Measurements from ENCODE around the gene MASP1. TPM values are rescaled to one million over a fixed set of nuclear protein-coding genes. Genes with fewer than 3 reads are reported as not detected.
A peak's percentile ranks its signal among the peaks of the same experiment; 100 is the strongest.

The MASP1 gene
- total and polyA plus RNA-seq, 2 of the 4 experiments (the other 2 are of a cell fraction), result 13.1 to 16.2 TPM

DNA sequence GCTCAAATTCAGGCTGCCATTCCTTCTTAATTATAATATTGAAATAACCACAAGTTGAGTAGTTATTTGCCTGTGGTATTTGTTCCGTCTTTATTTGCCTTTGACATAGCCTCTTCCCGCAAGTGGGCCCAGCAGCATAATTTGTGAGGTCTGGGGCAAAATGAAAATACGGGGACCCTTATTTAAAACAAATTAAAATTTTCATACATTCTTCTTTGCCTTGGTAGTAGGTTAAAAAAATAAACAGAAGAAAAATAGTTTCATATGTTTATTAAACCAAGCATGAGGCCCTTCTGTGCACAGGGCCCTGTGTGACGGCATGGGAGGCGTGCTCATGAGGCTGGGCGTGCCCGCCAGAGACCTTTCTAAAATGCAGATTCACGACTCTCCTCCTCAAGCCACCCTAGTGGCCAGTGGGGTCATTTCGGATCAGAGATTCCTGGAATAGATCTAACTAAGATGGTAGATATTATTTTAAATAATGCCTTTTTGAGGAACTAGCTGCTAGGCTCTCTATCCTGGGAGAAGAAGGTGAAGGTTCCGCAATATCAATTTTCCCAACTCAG is 35.4 kb downstream of the MASP1 start:
- CTCF ChIA-PET, result no interaction called here
- no TSS peak for BruUV-seq (replicated peaks)

More for the DNA sequence above, 35.4 kb downstream of the MASP1 start:
- no peak overlapping the region for H2BK5ac ChIP-seq (ENCODE audit: low read depth, low read length, poor library complexity, severe bottlenecking)
- H4K20me1 ChIP-seq (ENCODE audit: insufficient read depth, low read length), result no peaks in the 10 kb centered on the region
- ATAC-seq (ENCODE audit: low read depth) (no peak), DNase-seq (no peak)
- H2BK120ac ChIP-seq (ENCODE audit: low read depth, low read length), result 0 out of 2 replicates have a peak overlapping the region, but pooled peaks have one; percentile 8
- POLR2A ChIA-PET (ENCODE audit: unreplicated experiment), result no interaction called here
- no peak overlapping the region for H3K4me2 ChIP-seq (ENCODE audit: low read depth, low read length)
- peak overlapping the region; percentile 32; the same call in 1 of the 2 replicates for H3K18ac ChIP-seq (ENCODE audit: low read depth, low read length)
- no peak overlapping the region for H3K27ac ChIP-seq (ENCODE audit: insufficient read depth, low read length)
- dilution Hi-C loops (cut with HindIII; ENCODE audit: low sequenced_read_pairs, unreplicated experiment), result no loop called here
- H4K8ac ChIP-seq (ENCODE audit: low read depth in 2 of 2, low read length in 2 of 2), result no peak overlapping the region
- H3K56ac ChIP-seq (ENCODE audit: extremely low read depth, insufficient read depth, low read length), result no peak overlapping the region
- H2BK20ac ChIP-seq (ENCODE audit: low read depth, low read length), result no peak overlapping the region
- no peaks in the 10 kb centered on the region for H3K27me3 ChIP-seq (ENCODE audit: control insufficient read depth, insufficient read depth, low read length)
- H4K91ac ChIP-seq (ENCODE audit: insufficient read depth, low read depth, low read length), result no peak overlapping the region
- no peak overlapping the region for H2AK5ac ChIP-seq (ENCODE audit: low read depth, low read length)
- H2AFZ ChIP-seq (replicated peaks; ENCODE audit: low read length, poor library complexity), result no peak overlapping the region
- no peak overlapping the region for H2BK15ac ChIP-seq (ENCODE audit: low read depth, low read length)
- no peak overlapping the region for H3K4me3 ChIP-seq (ENCODE audit: insufficient read depth, low read depth, low read length)
- intact Hi-C loops (cut with micrococcal nuclease), result no loop called here
- no peak overlapping the region for H3K23ac ChIP-seq (ENCODE audit: low read depth, low read length)
- no peaks in the 10 kb centered on the region for H3K79me1 ChIP-seq (ENCODE audit: low read depth in 1 of 2, low read length in 2 of 2)
- peaks cover 2% of the 10 kb centered on the region; the same call in 1 of the 2 replicates for H3K4me1 ChIP-seq (ENCODE audit: control insufficient read depth, insufficient read depth, low read length)
- WGBS, 2 experiments (ENCODE audit: extremely low coverage in 2 of 2, insufficient read length in 1 of 2), result no CpG with 5 or more reads among the region's 10 CpGs
- H2AK9ac ChIP-seq (replicated peaks; ENCODE audit: low read depth, low read length, poor library complexity), result no peak overlapping the region
- H4K5ac ChIP-seq (ENCODE audit: low read depth, low read length), result no peak overlapping the region
- peaks cover 2% of the 10 kb centered on the region; the same call in 1 of the 2 replicates for H3K9me3 ChIP-seq (ENCODE audit: control insufficient read depth, insufficient read depth, low read length)
- H3K9me1 ChIP-seq (ENCODE audit: insufficient read depth, low read length), result no peaks in the 10 kb centered on the region
- H3K14ac ChIP-seq (replicated peaks; ENCODE audit: low read depth, low read length), result no peak overlapping the region
- H3K36me3 ChIP-seq (ENCODE audit: control insufficient read depth, insufficient read depth, low read length), result peaks cover 22% of the 10 kb centered on the region
- TF ChIP-seq, protein P1, sequence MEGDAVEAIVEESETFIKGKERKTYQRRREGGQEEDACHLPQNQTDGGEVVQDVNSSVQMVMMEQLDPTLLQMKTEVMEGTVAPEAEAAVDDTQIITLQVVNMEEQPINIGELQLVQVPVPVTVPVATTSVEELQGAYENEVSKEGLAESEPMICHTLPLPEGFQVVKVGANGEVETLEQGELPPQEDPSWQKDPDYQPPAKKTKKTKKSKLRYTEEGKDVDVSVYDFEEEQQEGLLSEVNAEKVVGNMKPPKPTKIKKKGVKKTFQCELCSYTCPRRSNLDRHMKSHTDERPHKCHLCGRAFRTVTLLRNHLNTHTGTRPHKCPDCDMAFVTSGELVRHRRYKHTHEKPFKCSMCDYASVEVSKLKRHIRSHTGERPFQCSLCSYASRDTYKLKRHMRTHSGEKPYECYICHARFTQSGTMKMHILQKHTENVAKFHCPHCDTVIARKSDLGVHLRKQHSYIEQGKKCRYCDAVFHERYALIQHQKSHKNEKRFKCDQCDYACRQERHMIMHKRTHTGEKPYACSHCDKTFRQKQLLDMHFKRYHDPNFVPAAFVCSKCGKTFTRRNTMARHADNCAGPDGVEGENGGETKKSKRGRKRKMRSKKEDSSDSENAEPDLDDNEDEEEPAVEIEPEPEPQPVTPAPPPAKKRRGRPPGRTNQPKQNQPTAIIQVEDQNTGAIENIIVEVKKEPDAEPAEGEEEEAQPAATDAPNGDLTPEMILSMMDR (conservative IDR thresholded peaks at IDR 0.05; ENCODE audit: low read depth, low read length), result no peak
- TF ChIP-seq BHLHE40 (IDR thresholded peaks at IDR 0.05; ENCODE audit: low read depth, low read length), result no peak
- no peak for TF ChIP-seq MAFK (IDR thresholded peaks at IDR 0.05; ENCODE audit: low read depth, low read length)
- no peak for TF ChIP-seq MAZ (IDR thresholded peaks at IDR 0.05; ENCODE audit: borderline replicate concordance, low read depth, low read length)
- no peak for TF ChIP-seq RCOR1 (IDR thresholded peaks at IDR 0.05; ENCODE audit: insufficient replicate concordance, low read length)
- TF ChIP-seq MXI1 (IDR thresholded peaks at IDR 0.05; ENCODE audit: borderline replicate concordance, low read depth, low read length), result no peak
- TF ChIP-seq FOS (IDR thresholded peaks at IDR 0.05; ENCODE audit: low read depth, low read length), result no peak
- no peak for TF ChIP-seq RAD21 (IDR thresholded peaks at IDR 0.05; ENCODE audit: low read length)
- no peak for TF ChIP-seq POLR2A (IDR thresholded peaks at IDR 0.05; ENCODE audit: low read depth, low read length)
- TF ChIP-seq RFX5 (IDR thresholded peaks at IDR 0.05; ENCODE audit: low read depth, low read length), result no peak
- no peak for TF ChIP-seq CHD1 (IDR thresholded peaks at IDR 0.05; ENCODE audit: low read depth, low read length)
- TF ChIP-seq, protein P2, sequence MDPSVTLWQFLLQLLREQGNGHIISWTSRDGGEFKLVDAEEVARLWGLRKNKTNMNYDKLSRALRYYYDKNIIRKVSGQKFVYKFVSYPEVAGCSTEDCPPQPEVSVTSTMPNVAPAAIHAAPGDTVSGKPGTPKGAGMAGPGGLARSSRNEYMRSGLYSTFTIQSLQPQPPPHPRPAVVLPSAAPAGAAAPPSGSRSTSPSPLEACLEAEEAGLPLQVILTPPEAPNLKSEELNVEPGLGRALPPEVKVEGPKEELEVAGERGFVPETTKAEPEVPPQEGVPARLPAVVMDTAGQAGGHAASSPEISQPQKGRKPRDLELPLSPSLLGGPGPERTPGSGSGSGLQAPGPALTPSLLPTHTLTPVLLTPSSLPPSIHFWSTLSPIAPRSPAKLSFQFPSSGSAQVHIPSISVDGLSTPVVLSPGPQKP (IDR thresholded peaks at IDR 0.05; ENCODE audit: borderline replicate concordance, low read depth, low read length), result no peak
- TF ChIP-seq NFE2L2 (IDR thresholded peaks at IDR 0.05; ENCODE audit: low read depth, low read length), result no peak
- no peak for TF ChIP-seq SMC3 (IDR thresholded peaks at IDR 0.05; ENCODE audit: low read depth, low read length)
- TF ChIP-seq CEBPB (IDR thresholded peaks at IDR 0.05; ENCODE audit: low read depth, low read length), result no peak
- TF ChIP-seq, protein P3, sequence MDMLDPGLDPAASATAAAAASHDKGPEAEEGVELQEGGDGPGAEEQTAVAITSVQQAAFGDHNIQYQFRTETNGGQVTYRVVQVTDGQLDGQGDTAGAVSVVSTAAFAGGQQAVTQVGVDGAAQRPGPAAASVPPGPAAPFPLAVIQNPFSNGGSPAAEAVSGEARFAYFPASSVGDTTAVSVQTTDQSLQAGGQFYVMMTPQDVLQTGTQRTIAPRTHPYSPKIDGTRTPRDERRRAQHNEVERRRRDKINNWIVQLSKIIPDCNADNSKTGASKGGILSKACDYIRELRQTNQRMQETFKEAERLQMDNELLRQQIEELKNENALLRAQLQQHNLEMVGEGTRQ (IDR thresholded peaks at IDR 0.05; ENCODE audit: low read depth, low read length), result no peak
- no peak overlapping the region for H3K4ac ChIP-seq (ENCODE audit: low read depth, low read length)
- no peak overlapping the region for H3K9ac ChIP-seq (ENCODE audit: low read depth, low read length)
- in situ Hi-C loops (cut with MboI; ENCODE audit: low sequenced_read_pairs), result no loop called here

Measured in IMR-90 (cell line).